Type B pancreatic cell (in vitro differentiated cells): ENCODE results near the gene SYNGR4. TPM values are rescaled to one million over a fixed set of nuclear protein-coding genes. Genes with fewer than 3 reads are reported as not detected.

Source experiments
- DNase-seq: peaks from one replicate; pipeline ENCODE4 v3.0.0; 2021; ENCODE audit warnings: mixed read lengths; ENCODE audit not compliant: unreplicated experiment; ENCODE audit errors: extremely low spot score
- H3K27ac Mint-ChIP-seq: 2 replicates; pipeline ENCODE4 v1.8.0; 2021; ENCODE audit warnings: mild to moderate bottlenecking, mixed read lengths
- H3K27me3 Mint-ChIP-seq: 2 replicates; pipeline ENCODE4 v1.8.0; 2021; ENCODE audit warnings: mixed read lengths
- H3K36me3 Mint-ChIP-seq: 2 replicates; pipeline ENCODE4 v1.8.0; 2021; ENCODE audit warnings: mixed read lengths
- H3K4me1 Mint-ChIP-seq: one replicate; pipeline ENCODE4 v1.8.0; 2021; ENCODE audit warnings: mixed read lengths; ENCODE audit not compliant: unreplicated experiment
- H3K4me3 Mint-ChIP-seq: 2 replicates; pipeline ENCODE4 v1.8.0; 2021; ENCODE audit warnings: mild to moderate bottlenecking, mixed read lengths
- H3K9me3 Mint-ChIP-seq: 2 replicates; pipeline ENCODE4 v1.8.0; 2021; ENCODE audit warnings: mixed read lengths
- CTCF ChIP-seq: fragments of 200-600 bp; sonication (generic); conservative IDR thresholded peaks from 2 replicates; pipeline ENCODE4 v1.5.0; 2021; ENCODE audit warnings: antibody characterized with exemption, mild to moderate bottlenecking
- total RNA-seq: library from RNA; stranded (reverse); gene quantifications from 2 replicates; pipeline ENCODE4 v1.2.1, GENCODE V29; 2021; ENCODE audit warnings: low replicate concordance

Gene SYNGR4
- total RNA-seq, 1 donor from 2014 or later = not detected

GRCh38 chr19:48354332-48354992 is 9.7 kb upstream of the SYNGR4 start:
- Mint-ChIP-seq H3K4me1 (peaks cover 9% of the 10 kb centered on the region), H3K27ac (peak overlapping the region; percentile 21), H3K36me3 (no peaks in the 10 kb centered on the region), H3K4me3 (no peak overlapping the region), H3K27me3 (no peaks in the 10 kb centered on the region), H3K9me3 (no peaks in the 10 kb centered on the region)
- no peak for DNase-seq
- no peak for TF ChIP-seq CTCF

GRCh38 chr19:48355365-48355954 is 8.7 kb upstream of the SYNGR4 start:
- DNase-seq = no peak
- H3K27me3 Mint-ChIP-seq = no peaks in the 10 kb centered on the region
- no peaks in the 10 kb centered on the region for H3K9me3 Mint-ChIP-seq
- no peak overlapping the region for H3K4me3 Mint-ChIP-seq
- peak overlapping the region; percentile 46 for H3K27ac Mint-ChIP-seq
- peaks cover 9% of the 10 kb centered on the region for H3K4me1 Mint-ChIP-seq
- no peak for TF ChIP-seq CTCF
- H3K36me3 Mint-ChIP-seq = no peaks in the 10 kb centered on the region

- no peaks in the 10 kb centered on the region for H3K9me3 Mint-ChIP-seq
- TF ChIP-seq CTCF = no peak
- no peaks in the 10 kb centered on the region for H3K27me3 Mint-ChIP-seq
- no peak overlapping the region for H3K4me3 Mint-ChIP-seq
- no peaks in the 10 kb centered on the region for H3K36me3 Mint-ChIP-seq
- no peak for DNase-seq
- H3K27ac Mint-ChIP-seq = no peak overlapping the region
- peaks cover 9% of the 10 kb centered on the region for H3K4me1 Mint-ChIP-seq
These were observed 5.0 kb upstream of the SYNGR4 start for GRCh38 chr19:48359123-48359522.

GRCh38 chr19:48361912-48362311 is 2.3 kb upstream of the SYNGR4 start:
- Mint-ChIP-seq H3K4me1 (no peaks in the 10 kb centered on the region), H3K27ac (no peak overlapping the region), H3K9me3 (no peaks in the 10 kb centered on the region), H3K36me3 (no peaks in the 10 kb centered on the region), H3K27me3 (no peaks in the 10 kb centered on the region), H3K4me3 (no peak overlapping the region)
- DNase-seq = no peak
- TF ChIP-seq CTCF = no peak

- peak overlapping the region; percentile 90 for H3K4me3 Mint-ChIP-seq
- H3K36me3 Mint-ChIP-seq = no peaks in the 10 kb centered on the region
- no peaks in the 10 kb centered on the region for H3K4me1 Mint-ChIP-seq
- peak; percentile 50 for TF ChIP-seq CTCF
- H3K27me3 Mint-ChIP-seq = no peaks in the 10 kb centered on the region
- DNase-seq = peak; percentile 95
- H3K27ac Mint-ChIP-seq = peak overlapping the region; percentile 95
- no peaks in the 10 kb centered on the region for H3K9me3 Mint-ChIP-seq
These were observed 1.3 kb upstream of the SYNGR4 start for GRCh38 chr19:48362716-48363499.
